Right atrium auricular region (tissue), 2 donors: ENCODE data around the gene ANKRD55. TPM values are rescaled to one million over a fixed set of nuclear protein-coding genes. Genes with fewer than 3 reads are reported as not detected.
"Not testable (repeated sequence)": the region's sequence is repeated elsewhere in the genome, so short reads cannot be mapped to it uniquely, and the experiment has no call there.

Experiments
- DNase-seq: peaks from one replicate; pipeline ENCODE4 v3.0.0-alpha.2; 2019; ENCODE audit warnings: low spot score
- H3K27ac ChIP-seq, 2 donors: fragments of 200-600 bp; sonication (generic); 1 replicate in 1 of 2; 2 replicates in 1 of 2; pipeline ENCODE4 v1.5.1; 2016 to 2019
- H3K27me3 ChIP-seq, 2 donors: fragments of 200-600 bp; sonication (generic); one replicate each; pipeline versions ENCODE4 v1.5.1 to v1.6.0; 2017 to 2019
- H3K36me3 ChIP-seq: fragments of 200-600 bp; sonication (generic); one replicate; pipeline ENCODE4 v1.5.1; 2016
- H3K4me1 ChIP-seq, 2 donors: fragments of 200-600 bp; sonication (generic); one replicate each; pipeline versions ENCODE4 v1.5.1 to v1.6.0; 2017 to 2019
- H3K4me3 ChIP-seq, 2 donors: fragments of 200-600 bp; sonication (generic); 1 replicate in 1 of 2; 2 replicates in 1 of 2; pipeline ENCODE4 v1.5.1; 2017 to 2019; ENCODE audit warnings: mild to moderate bottlenecking in 1 of 2, moderate library complexity in 1 of 2
- H3K9me3 ChIP-seq, 2 donors: fragments of 200-600 bp; sonication (generic); one replicate each; pipeline ENCODE4 v1.5.1; 2019
- total RNA-seq, 2 donors: library from RNA; depleted of rRNA; stranded (reverse); fragments of >200 nt; gene quantifications; one replicate each; pipeline ENCODE4 v1.1.0, GENCODE V29; 2016
- TF ChIP-seq, protein P1 (sequence below), 2 donors: fragments of 200-600 bp; sonication (generic); IDR thresholded peaks; one replicate each; pipeline ENCODE4 v1.5.1; 2019; ENCODE audit warnings: antibody characterized with exemption in 2 of 2

Gene ANKRD55
- total RNA-seq, 2 donors from 2014 or later = 0.20 TPM; not detected in 1

DNA sequence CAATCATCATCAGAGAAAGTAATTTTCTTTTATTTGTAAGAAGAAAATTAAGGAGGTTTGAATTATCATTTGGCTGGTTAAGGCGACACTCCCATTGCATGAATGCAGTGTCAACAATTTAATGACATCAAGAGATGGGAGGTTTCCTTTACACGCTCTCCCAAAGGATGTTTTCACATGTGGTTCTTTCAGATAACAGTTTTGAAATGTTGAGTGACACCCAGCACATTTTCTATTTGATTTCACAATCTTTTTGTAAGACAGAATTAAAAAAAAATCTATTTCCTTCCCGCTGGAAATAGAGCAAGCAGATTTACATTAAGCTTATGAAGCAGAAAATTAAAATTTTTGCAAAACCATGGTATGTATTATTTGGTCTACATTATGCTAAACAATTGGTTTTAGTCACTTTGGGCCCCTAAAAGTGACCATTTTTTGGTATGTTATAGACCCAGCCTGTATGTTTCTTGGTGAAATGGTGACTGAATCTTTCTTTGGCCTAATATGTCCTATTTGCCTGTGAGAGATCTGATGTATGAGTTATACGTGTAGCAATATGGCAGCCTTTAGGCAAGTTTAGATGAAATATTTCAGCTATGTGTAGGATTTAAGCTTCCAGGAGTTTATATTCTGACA lies 18.9 kb upstream of the ANKRD55 start:
- H3K9me3 ChIP-seq = no peaks in the 10 kb centered on the region
- DNase-seq = no peak
- TF ChIP-seq, protein P1, sequence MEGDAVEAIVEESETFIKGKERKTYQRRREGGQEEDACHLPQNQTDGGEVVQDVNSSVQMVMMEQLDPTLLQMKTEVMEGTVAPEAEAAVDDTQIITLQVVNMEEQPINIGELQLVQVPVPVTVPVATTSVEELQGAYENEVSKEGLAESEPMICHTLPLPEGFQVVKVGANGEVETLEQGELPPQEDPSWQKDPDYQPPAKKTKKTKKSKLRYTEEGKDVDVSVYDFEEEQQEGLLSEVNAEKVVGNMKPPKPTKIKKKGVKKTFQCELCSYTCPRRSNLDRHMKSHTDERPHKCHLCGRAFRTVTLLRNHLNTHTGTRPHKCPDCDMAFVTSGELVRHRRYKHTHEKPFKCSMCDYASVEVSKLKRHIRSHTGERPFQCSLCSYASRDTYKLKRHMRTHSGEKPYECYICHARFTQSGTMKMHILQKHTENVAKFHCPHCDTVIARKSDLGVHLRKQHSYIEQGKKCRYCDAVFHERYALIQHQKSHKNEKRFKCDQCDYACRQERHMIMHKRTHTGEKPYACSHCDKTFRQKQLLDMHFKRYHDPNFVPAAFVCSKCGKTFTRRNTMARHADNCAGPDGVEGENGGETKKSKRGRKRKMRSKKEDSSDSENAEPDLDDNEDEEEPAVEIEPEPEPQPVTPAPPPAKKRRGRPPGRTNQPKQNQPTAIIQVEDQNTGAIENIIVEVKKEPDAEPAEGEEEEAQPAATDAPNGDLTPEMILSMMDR (IDR thresholded peaks at IDR 0.05) = no peak
- no peaks in the 10 kb centered on the region for H3K36me3 ChIP-seq
- H3K27ac ChIP-seq = no peak overlapping the region
- no peaks in the 10 kb centered on the region for H3K4me1 ChIP-seq
- no peaks in the 10 kb centered on the region for H3K27me3 ChIP-seq
- H3K4me3 ChIP-seq = no peak overlapping the region

DNA sequence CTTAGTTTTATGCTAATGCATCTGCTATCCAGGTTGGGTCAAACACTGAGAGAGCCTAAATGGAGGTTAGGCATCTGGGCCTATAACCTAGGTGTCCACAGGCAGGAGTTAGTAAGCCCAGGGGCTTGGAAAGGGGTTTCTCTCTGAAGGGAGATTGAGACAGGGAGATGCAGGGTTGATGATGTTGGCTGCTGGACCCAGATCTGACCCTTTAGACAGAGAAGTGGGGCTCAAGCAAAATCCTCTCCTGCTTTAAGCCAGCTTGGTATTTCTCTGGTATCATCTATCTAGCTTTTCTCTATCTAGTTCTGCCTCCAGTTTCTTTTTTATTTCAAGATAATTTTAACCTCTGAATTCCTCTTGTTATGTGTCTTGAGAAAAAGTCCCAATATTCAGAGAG lies 18.3 kb upstream of the ANKRD55 start:
- no peaks in the 10 kb centered on the region for H3K36me3 ChIP-seq
- no peaks in the 10 kb centered on the region for H3K9me3 ChIP-seq
- H3K27ac ChIP-seq = no peak overlapping the region
- TF ChIP-seq, protein P1 (IDR thresholded peaks at IDR 0.05) = no peak
- no peaks in the 10 kb centered on the region for H3K27me3 ChIP-seq
- no peak for DNase-seq
- no peaks in the 10 kb centered on the region for H3K4me1 ChIP-seq
- H3K4me3 ChIP-seq = no peak overlapping the region

DNA sequence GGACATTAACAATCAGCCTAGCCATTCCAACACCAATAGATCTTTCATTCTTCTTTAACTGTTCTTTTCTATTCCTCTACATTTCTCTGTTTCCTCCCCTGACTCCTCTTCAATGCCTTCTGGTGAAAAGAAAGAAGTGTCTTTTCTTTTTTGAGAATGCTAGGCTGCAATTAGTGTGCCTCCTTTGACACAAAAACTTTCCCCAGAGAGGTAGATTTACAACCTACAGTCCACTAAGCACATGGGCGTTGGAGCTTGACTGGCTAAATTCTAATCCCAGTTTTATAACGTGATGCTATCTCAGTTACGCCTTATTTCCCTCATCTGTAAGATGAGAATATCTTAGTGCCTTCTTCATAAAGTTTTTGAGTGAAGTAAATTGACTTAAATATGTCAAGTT lies 16.9 kb upstream of the ANKRD55 start:
- no peaks in the 10 kb centered on the region for H3K9me3 ChIP-seq
- no peaks in the 10 kb centered on the region for H3K36me3 ChIP-seq
- no peaks in the 10 kb centered on the region for H3K27me3 ChIP-seq
- no peak overlapping the region for H3K27ac ChIP-seq
- no peaks in the 10 kb centered on the region for H3K4me1 ChIP-seq
- TF ChIP-seq, protein P1 (IDR thresholded peaks at IDR 0.05) = no peak
- DNase-seq = no peak
- H3K4me3 ChIP-seq = no peak overlapping the region

DNA sequence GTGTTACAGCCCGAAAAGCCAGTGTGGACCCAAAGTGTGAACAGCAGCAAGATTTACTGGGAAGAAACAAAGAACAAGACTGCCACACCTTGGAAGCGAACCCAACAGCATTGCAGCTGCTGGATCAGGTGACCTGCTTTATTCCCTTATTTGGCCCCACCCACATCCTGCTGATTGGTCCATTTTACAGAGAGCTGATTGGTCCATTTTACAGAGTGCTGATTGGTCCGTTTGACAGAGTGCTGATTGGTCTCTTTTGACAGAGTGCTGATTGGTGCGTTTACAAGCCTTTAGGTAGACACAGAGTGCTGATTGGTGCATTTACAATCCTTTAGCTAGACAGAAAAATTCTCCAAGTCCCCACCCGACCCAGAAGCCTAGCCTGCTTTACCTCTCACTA lies 16.0 kb upstream of the ANKRD55 start:
- H3K9me3 ChIP-seq, DNase-seq, H3K27ac ChIP-seq, H3K4me1 ChIP-seq, H3K4me3 ChIP-seq, H3K27me3 ChIP-seq, H3K36me3 ChIP-seq: not testable (repeated sequence)

DNA sequence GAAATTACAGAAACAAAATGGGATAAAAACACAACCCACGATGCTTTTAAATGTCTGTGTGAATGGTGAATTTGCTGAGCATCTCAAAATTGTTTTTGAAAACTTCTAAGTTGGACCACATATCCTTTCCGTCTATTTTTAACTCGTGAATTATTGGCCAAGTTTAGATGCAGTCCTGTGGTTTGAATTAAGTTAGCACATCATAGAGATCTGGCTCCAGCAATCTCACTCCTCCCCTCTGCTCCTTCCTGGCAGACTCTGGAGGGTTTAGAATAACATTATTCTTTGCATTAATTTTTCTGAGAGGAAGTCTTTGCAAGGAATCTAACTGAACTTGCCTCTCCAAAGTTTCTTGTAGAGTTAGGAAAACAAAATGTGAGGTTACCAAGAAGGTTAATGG lies 14.5 kb upstream of the ANKRD55 start:
- Histone ChIP-seq H3K27ac (no peak overlapping the region), H3K9me3 (no peaks in the 10 kb centered on the region), H3K27me3 (no peaks in the 10 kb centered on the region), H3K4me1 (no peaks in the 10 kb centered on the region), H3K4me3 (no peak overlapping the region), H3K36me3 (no peaks in the 10 kb centered on the region)
- TF ChIP-seq, protein P1 (IDR thresholded peaks at IDR 0.05) = no peak
- no peak for DNase-seq

DNA sequence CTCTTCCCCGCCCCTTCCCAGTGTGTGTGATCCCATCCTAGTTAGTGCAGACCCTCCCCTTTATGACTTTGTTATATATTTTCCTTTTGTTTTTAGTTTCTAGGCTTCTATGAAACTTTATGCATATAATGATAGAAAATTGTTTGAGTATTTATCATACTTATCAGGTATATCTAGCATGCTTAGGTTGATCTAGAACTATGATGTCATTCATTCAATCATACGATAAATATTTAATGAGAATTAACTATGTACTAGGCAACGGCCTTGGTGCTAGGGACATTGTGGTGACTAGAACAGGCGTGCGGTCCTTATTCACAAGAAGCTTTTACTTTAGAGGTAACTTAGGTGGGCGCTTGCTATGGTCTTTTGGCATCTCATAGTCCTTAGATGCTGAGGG lies 13.6 kb upstream of the ANKRD55 start:
- no peaks in the 10 kb centered on the region for H3K27me3 ChIP-seq
- TF ChIP-seq, protein P1 (IDR thresholded peaks at IDR 0.05) = no peak
- no peak overlapping the region for H3K27ac ChIP-seq
- H3K4me1 ChIP-seq = no peaks in the 10 kb centered on the region
- H3K36me3 ChIP-seq = no peaks in the 10 kb centered on the region
- H3K4me3 ChIP-seq = no peak overlapping the region
- DNase-seq = no peak
- H3K9me3 ChIP-seq = peaks cover 0 to 3% of the 10 kb centered on the region in 2 donors
